Measurements from ENCODE around the gene CDK10.

CDK10 gene

DNA sequence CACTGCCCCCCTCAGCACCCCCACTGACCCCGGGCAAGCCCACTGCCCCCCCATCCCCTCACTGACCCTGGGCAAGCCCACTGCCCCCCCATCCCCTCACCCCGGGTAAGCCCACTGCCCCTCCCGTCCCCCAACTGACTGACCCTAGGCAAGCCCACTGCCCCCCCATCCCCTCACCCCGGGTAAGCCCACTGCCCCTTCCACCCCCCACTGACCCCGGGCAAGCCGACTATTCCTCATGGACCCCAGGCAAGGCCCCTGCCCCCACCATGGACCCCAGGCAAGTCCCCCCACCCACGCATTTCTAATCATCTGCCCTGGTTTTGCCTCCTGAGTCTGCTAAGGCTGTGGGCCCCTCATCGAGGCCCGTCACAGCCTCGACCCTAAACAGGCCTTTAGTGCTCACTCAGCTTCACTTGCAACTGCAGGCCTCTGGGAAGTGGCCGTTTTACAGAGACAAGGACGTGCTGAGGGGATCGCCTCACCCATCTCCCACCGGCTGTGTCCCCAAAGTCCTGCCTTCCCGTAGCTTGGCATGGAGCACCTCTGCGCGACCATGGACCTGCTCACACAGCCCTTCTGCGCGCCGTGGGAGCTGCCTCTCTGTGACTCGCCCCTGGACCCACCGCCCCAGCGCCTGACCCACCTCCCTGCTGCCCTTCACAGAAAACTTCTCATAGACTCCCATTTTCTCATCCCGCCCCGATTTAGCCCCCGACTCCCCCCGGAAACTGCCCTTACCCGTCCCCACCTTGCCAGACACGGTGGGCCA lies 30.6 kb downstream of the CDK10 start:
- no peak for DNase-seq

DNA sequence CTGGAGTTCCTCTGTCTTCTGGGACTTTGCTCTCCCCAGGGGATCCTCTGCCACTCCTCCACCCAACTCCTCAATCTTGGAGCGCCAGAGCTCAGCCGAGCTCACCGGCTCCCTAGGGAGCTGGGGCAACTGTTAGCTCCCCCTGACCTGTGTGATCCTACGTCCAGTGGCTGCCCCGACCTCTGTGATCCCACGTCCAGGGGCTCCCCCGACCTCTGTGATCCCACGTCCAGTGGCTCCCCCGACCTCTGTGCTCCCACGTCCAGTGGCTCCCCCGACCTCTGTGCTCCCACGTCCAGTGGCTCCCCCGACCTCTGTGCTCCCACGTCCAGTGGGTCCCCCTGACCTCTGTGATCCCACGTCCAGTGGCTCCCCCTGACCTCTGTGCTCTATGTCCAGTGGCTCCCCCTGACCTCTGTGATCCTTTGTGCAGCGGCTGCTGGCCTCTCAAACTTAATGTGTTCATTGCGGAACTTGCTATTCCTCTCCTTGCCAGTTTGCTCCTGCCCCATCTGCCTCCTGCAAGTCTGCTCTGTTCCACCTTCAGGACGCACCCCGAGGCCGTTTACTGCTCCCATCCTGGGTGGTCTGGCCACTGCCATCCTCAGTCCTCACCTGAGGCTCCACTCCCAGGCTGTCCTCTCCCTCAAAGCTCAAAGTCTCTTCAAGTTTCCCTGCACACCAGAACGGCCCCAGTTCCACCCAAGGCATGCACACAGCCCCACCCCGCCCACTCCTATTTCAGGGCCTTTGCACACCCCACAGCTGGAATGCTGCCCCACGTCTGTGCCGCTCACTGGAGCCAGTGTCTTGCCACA lies 31.4 kb downstream of the CDK10 start:
- DNase-seq, result no peak

DNA sequence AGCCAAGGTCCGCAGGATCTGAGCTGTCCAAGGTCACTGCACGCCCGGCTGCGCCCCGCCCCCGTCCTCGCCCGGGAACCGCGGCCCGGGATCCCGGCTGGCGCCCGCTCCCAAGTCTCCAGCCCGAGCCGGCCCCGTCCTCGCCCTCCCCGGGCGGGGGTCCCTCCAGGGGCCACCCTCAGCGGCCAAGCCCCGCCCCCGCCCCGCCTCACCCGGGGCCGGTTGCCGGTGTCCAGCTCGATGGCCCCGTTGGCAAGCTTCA lies 34.0 kb downstream of the CDK10 start:
- DNase-seq, result no peak

DNA sequence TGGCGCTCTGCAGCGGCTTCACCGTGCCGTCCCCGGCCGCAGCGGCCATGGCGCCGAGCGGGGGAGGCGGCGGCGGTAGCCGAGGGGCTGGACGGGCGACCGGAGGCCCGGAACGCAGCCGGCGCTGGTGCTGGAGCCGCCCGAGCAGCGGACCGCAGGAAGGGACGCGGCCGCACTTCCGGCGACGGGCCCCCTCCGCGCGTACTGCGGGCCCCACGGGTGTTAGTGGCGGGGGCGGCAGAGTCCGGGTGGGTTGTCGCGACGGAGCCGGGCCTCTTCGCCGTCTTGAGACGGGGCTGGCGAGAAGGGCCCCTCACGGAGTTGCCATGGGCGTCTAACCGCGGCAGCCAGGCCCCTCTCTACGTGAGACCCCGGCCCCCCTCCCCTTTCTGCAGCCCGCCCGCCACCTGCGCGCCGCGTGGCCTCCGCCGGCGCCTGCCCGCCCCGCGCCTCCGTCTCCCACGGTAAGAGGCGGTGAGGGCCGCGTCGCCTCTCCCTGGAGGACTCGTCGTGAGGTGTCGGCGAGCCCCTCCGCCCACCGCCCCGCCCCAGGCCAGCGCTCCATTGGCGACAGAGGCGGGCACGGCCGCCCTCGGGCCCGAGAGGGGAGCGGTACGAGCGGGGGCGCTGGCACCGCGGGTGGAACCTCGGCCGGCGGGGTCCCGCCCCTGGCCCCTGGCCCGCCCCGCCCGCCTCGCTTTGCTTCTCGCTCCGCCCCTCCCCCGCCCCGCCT lies 34.5 kb downstream of the CDK10 start, which contains the start of the genes VPS9D1 and ZNF276:
TSS of gene VPS9D1 (minus strand) at position 86 of the 733 bp plus-strand sequence. CDS start at position 49, 37 bp downstream.
TSS of gene ZNF276 (plus strand) at position 725 of the 733 bp plus-strand sequence. CDS start 104 bp downstream, outside the sequence.
- DNase-seq, result peak; percentile 72 to 81 (median 75)

DNA sequence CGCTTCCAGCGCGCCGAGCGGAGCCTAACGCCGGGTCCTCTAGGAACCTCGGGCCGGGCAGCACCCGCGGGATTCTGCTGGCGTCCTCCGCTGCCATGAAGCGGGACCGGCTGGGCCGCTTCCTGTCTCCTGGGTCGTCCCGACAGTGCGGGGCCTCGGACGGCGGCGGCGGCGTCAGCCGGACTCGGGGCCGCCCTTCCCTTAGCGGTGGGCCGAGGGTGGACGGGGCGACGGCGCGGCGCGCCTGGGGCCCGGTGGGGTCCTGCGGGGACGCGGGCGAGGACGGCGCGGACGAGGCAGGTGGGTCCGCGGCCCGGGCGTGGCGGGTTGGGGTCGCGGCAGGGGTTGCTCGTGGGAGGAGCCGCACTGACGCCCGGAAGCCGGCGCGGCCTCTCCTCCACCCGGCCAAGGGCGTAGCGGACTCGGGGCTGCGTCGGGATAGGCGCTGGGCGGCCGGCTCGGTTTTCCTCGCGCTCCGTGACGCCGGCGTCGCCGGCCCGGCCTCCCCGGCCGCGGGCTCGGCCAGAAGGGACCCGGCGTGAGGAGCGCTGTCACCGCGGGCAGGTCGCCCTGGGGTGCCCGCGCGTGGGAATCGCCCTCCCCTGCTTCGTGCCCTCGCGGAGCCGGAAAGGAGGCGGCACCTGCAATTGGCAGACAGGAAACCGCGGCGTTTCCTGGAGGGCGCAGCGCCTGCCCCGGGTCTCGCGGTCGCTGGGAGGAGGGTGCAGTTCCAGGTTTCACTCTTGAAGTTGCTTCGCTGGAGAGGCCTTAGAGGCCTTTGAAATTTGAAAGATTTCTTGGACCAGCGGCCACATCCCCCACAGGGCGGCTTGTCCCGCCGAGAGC lies 35.3 kb downstream of the CDK10 start:
- peak; percentile 73 to 93 (median 88) for DNase-seq

DNA sequence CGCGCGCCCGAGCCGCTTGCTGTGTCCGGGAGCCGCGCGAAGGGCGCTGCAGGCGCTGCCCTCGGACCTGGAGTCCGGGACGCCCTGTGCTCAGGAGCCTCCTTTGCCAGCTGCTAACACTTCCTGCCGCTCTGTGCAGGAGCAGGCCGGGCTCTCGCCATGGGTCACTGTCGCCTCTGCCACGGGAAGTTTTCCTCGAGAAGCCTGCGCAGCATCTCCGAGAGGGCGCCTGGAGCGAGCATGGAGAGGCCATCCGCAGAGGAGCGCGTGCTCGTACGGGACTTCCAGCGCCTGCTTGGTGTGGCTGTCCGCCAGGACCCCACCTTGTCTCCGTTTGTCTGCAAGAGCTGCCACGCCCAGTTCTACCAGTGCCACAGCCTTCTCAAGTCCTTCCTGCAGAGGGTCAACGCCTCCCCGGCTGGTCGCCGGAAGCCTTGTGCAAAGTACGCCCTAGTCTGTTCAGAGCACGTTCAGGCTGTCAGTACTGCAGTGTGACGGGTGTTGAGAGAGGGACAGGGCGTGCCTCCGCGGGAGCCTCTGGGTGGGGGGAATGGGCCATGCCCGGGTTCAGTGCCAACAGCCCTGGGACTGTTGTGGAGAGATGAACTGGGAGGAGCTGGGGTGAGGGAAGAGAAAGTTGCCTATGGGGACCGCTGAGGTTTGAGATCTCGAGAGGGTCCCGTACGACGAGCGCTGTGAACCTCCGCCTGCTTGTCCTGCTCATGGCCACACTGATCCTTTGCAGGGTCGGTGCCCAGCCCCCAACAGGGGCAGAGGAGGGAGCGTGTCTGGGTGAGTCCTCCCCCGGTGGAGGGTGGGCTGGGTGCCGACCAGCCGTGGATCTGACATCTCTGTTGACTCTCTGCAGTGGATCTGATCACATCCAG lies 36.1 kb downstream of the CDK10 start:
- DNase-seq, result peak; percentile 31 to 92 (median 46)

DNA sequence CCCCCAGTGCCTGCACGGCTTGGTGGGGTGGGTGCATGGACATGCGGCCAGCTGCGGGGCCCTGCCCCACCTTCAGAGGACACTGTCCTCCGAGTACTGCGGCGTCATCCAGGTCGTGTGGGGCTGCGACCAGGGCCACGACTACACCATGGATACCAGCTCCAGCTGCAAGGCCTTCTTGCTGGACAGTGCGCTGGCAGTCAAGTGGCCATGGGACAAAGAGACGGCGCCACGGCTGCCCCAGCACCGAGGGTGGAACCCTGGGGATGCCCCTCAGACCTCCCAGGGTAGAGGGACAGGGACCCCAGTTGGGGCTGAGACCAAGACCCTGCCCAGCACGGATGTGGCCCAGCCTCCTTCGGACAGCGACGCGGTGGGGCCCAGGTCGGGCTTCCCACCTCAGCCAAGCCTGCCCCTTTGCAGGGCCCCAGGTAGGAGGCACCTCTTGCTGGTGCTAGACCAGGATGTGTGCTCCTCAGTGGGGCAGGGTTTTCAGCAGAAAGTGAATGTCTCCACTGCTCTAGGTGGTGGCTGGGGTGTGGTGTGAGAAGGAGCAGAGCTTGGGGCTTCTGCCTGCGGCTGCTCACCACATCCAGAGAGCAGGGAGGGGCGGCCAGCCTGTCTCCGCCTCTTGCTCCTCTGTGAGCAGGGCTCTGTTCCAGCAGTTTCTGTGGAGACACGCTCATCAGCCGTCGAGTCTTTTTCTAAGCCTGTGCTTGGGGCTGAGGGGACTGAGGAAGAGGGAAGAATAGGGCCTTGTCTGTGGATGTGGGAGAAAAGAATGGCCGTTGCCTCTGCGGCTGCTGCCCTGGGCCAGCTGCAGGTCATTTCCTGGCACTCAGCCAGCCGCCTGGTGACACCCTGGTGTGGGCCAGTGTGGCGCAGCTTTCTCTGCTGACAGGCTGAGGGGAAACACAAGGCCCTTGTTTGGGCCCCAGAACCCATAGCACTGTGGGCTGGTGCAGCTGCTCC lies 37.1 kb downstream of the CDK10 start:
- DNase-seq, result peak; percentile 41 to 97 (median 76)

DNA sequence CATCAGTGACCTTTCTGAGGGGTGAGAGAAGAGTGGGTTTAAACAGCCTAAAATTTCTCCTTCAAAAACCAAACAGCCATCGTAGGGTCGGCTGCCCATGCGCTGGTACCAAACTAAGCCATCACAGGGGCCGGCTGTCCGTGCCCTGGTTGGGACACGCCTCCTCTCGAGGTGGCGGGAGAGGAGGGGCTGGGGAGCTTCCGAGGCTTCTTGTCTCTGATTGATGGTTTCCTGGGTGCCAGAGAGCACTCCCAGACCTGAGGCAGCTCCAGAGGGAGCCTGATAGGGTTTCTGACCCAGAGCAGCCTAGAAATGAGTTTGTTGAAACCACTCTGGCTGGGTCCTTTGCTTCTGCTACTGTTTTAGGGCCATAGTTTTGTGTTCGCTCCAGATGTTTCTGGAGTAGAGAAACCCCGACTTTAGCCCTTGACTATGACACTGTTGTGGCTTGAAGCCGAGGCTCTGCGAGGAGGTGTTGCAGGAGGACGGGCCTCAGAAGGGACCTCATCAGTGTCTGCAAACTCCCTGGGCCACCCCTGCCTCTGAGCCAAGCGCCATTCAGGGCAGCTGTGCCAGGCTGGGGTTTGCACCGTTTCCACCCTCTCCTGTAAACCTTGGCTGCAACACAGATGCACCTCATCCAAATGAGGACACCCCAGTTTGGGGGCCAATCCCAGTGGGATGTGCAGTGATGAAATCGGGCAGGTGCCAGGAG lies 41.1 kb downstream of the CDK10 start:
- DNase-seq, result no peak

DNA sequence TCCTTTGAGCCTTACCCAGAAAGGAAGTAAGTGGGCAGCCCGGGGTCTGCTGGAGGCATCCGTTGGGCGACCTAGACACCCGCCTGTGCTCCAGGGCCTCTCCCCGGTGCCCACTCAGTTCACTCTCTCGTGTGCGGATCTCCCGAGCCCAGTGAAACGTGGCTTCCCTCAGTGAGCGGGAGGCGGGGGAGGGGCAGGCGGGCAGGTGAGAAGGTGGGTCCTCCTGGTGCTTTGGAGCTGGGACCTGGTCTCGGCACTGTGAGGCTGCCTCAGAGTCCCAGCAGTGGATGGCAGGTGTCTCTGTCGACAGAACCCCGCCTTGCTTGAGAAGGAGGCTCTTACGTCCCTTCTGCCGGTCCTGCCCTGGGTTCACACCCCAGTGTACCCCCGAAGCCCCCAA lies 42.8 kb downstream of the CDK10 start:
- DNase-seq, result no peak

DNA sequence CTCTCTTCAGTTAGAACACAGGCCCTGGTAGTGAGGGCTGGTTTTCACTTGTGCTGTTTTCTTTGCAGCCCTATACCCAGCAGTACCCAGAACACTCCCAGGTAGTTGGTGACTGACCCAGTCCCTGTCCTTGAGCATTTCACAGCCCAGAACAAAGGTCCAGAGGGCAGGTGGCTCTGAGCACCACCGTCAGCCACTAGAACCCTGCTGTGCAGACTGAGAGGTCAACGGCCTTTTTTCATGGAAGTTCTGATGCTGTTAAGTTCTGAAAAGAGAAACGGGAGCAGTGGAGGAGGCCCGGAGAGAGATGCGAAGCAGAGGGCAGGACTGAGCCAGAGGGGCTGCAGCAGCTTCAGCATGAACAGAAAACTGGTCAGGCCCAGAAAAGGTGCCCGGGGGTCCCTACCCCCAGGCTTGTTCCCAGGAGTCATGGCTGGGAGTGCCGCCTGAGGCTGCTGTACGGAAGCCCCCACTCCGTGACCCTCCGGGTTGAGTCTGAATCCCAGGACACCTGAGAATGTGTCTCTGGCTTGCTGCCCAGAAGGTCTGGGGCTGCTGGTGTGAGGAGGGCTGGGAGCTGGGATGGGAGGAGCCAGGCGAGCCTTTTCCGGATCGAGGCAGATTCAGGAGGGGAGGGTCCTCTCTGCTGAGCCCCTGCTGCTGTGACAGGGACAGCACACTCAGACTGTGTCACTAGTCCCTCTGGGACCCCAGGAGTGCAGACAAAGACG lies 43.5 kb downstream of the CDK10 start:
- no peak for DNase-seq

DNA sequence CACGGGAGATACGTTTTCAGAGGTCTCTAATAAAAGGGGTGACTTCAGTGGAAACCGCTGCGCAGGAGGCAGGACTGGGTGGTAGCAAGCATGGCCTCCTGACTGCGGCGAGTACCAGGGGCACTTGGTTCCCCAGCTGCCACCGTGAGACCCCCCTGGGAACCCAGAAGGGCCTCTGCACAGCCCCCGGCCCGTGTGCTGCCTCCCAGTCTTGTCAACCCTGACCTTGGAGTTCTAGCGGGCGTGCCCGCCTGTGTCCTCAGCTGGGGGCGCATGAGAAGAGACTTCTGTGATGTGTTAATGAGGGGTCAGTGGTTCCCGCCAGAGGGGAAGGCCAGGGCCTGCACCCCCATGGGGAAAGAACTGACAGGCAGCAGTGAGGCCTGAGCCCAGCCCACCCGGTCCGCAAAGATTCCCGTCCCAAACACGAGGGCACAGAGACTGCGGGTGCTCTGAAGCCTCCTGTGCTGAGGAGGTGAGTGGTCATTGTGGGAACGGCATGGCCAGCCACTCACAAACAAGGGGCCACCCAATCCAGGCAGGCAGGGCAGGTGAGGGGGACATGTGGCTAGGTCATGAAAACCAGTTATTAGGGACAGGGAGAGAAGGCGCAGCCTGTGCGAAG lies 44.2 kb downstream of the CDK10 start:
- DNase-seq, result no peak

DNA sequence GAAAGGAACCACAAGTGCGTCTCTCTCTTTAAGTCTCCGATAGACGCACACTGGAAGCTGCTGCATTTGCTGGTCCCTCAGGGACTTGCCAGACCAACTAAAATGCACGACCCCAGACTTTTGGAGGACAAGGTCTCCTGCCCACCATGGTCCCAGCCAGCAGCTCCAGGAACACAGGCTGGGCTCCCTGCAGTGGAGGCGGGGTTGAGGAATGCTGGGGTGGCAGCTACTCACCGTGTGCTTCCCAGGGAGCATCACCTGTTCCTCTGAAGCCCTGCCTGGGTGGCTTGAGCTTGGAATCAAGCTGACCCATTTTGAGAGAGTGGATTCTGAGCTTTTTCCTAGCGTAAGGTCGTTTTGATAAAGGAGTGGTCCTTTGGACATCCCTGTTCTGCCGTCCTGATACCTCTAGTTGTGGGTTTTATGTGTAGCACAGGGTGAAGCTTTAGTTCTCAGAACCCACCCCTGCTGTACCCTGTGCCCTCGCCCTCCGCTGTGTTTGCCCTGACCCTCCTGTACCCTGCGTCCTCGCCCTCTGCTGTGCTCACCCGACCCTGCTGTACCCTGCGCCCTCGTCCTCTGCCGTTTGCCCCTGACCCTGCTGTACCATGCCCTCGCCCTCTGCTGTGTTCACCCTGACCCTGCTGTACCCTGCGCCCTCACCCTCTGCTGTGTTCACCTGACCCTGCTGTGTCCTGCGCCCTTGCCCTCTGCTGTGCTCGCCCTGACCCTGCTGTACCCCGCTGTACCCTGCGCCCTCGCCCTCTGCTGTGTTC lies 45.8 kb downstream of the CDK10 start:
- DNase-seq, result no peak

DNA sequence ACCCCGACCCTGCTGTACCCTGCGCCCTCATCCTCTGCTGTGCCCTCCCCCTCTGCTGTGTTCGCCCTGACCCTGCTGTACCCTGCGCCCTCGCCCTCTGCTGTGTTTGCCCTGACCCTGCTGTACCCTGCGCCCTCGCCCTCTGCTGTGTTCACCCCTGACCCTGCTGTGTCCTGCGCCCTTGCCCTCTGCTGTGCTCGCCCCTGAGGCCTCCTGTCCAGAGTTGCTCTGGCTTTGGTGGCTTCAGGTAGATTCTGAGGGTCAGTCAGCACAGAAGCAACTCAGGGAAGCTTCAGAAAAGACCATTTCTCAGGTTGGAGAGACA lies 46.4 kb downstream of the CDK10 start:
- DNase-seq, result no peak

DNA sequence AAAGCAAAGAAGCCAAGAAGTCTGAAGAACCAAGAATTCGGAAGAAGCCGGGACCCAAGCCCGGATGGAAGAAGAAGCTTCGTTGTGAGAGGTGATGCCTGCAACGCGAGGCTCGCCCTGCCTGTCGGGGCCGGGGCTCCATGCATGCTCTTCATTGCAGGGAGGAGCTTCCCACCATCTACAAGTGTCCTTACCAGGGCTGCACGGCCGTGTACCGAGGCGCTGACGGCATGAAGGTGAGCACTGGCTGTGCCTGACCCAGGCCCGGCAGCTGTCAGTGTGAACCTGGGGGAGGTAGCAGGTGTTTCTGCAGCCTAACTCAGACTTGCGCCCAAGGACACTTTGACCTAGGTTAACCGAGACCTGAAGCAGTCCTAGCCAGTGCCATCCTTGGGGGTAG lies 46.8 kb downstream of the CDK10 start:
- DNase-seq, result no peak

DNA sequence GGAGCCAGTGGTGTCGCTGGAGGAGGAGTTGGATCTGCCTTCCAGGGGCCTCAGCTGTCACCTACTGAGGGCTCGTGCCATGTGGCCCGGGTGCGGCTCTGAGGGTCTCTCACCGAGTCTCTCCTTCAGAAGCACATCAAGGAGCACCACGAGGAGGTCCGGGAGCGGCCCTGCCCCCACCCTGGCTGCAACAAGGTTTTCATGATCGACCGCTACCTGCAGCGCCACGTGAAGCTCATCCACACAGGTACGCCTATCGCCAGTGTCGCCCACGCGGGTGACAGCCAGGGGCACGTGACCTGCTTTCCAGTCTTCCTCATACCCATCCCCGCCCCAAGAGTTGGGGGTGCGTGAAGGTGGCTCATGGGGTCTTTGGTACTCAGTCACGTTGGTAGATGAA lies 47.3 kb downstream of the CDK10 start:
- DNase-seq, result no peak

DNA sequence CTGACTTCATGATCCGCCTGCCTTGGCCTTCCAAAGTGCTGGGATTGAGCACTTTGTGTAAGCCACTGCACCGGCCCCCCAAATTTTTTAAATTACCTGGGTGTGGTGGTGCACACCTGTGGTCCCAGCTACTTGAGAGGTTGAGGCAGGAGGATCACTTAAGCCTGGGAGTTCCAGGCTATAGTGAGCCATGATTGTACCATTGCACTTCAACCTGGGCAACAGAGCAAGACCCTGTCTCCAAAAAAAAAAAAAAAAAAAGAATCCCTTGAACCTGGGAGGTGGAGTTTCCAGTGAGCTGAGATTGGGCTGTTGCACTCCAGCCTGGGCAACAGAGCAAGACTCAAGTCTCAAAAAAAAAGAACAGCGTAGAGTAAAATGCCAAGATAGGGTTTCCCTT lies 50.1 kb downstream of the CDK10 start:
- no peak for DNase-seq

DNA sequence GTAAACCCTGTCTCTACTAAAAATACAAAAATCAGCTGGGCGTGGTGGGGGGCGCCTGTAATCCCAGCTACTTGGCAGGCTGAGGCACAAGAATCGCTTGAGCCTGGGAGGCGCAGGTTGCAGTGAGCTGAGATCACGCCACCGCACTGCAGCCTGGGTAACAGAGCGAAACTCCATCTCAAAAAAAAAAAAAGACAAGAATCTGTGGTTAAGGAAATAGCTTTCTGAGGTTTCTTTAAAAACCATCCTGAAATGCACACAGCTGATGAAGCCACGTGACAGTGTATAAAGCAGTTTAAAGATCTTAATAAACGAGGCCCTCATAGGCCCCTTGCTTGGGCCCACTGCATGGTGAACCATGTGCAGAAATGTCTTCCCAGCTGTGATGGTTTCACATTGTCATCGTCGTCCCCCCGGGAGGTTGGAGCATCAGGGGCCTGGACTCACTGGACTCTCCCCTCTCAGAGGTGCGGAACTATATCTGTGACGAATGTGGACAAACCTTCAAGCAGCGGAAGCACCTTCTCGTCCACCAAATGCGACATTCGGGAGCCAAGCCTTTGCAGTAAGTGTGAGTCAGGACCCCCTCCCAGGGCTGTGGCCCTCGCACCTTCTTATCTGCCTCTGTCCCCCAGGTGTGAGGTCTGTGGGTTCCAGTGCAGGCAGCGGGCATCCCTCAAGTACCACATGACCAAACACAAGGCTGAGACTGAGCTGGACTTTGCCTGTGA lies 51.0 kb downstream of the CDK10 start:
- DNase-seq, result peak in 4 of 5 experiments; percentile 20 to 91 (median 56)

Measured in T-helper 2 cell (primary cell).